GM23338 (cell line): ENCODE results near the gene TNNT2.

Source experiments
- CREB1 ChIP-seq: fragments of 250-450 bp; sonication (Bioruptor Pico); IDR thresholded peaks from 2 replicates; pipeline ENCODE4 v1.5.0; 2020; ENCODE audit warnings: low read depth, mild to moderate bottlenecking, moderate library complexity
- EZH2 ChIP-seq: fragments of 200-600 bp; sonication (generic); IDR thresholded peaks from one replicate; pipeline ENCODE4 v1.8.0; 2017; ENCODE audit warnings: antibody characterized with exemption, mild to moderate bottlenecking, low read depth; ENCODE audit not compliant: unreplicated experiment
- EZH2phosphoT487 ChIP-seq: fragments of 200-600 bp; sonication (generic); IDR thresholded peaks from one replicate; pipeline ENCODE4 v1.8.1; 2018; ENCODE audit warnings: antibody characterized with exemption; ENCODE audit not compliant: unreplicated experiment
- POLR2AphosphoS5 ChIP-seq: IDR thresholded peaks from 2 replicates; pipeline ENCODE4 v1.6.1; 2016; ENCODE audit warnings: antibody characterized with exemption, low read depth
- STAT1 ChIP-seq: IDR thresholded peaks from one replicate; pipeline ENCODE4 v1.6.1; 2016; ENCODE audit warnings: antibody characterized with exemption; ENCODE audit not compliant: unreplicated experiment
- TF ChIP-seq, protein P1 (sequence below), 2 experiments: fragments of 200-600 bp in 1 of 2; sonication (generic) in 1 of 2; conservative IDR thresholded peaks; 2 replicates each; pipeline versions ENCODE4 v1.5.1 to v1.6.1; 2016 to 2017; ENCODE audit warnings: antibody characterized with exemption in 2 of 2, low read depth in 2 of 2, mild to moderate bottlenecking in 2 of 2, moderate library complexity in 1 of 2

DNA sequence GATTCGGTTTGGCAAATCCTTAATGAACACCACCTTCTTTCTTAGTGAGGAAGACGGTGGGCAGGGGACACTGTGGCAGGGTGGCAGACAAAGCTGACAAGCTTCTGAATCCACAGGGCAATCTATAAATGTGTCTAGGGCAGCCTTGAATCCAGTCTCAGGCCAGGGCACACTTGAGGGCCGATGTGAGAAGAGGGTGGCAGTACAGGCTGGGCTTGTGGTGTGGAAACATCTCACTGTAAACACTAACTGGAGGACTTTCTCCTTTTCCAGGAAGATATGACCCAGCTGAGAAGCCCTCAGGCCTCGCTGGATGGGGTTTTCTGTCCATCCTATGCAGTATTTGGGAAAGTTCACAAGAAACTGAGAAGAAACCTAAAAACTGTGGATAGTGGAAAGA, 47.7 kb downstream of the TNNT2 start:
- TF ChIP-seq EZH2: no peak
- no peak for TF ChIP-seq POLR2AphosphoS5
- TF ChIP-seq EZH2phosphoT487: no peak
- no peak for TF ChIP-seq STAT1
- TF ChIP-seq, protein P1, sequence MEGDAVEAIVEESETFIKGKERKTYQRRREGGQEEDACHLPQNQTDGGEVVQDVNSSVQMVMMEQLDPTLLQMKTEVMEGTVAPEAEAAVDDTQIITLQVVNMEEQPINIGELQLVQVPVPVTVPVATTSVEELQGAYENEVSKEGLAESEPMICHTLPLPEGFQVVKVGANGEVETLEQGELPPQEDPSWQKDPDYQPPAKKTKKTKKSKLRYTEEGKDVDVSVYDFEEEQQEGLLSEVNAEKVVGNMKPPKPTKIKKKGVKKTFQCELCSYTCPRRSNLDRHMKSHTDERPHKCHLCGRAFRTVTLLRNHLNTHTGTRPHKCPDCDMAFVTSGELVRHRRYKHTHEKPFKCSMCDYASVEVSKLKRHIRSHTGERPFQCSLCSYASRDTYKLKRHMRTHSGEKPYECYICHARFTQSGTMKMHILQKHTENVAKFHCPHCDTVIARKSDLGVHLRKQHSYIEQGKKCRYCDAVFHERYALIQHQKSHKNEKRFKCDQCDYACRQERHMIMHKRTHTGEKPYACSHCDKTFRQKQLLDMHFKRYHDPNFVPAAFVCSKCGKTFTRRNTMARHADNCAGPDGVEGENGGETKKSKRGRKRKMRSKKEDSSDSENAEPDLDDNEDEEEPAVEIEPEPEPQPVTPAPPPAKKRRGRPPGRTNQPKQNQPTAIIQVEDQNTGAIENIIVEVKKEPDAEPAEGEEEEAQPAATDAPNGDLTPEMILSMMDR (conservative IDR thresholded peaks at IDR 0.05; ENCODE audit: low read depth in 2 of 2): no peak
- TF ChIP-seq CREB1 (CRISPR knock-in tag): no peak
